HG02571 (cell line): ENCODE data around the gene CHKA.

Source experiments
- ATAC-seq: cut with Tn5 transposase; IDR thresholded peaks from one replicate; pipeline ENCODE4 v1.9.1; 2021; ENCODE audit warnings: mild to moderate bottlenecking, moderate library complexity; ENCODE audit not compliant: unreplicated experiment

The CHKA gene

DNA sequence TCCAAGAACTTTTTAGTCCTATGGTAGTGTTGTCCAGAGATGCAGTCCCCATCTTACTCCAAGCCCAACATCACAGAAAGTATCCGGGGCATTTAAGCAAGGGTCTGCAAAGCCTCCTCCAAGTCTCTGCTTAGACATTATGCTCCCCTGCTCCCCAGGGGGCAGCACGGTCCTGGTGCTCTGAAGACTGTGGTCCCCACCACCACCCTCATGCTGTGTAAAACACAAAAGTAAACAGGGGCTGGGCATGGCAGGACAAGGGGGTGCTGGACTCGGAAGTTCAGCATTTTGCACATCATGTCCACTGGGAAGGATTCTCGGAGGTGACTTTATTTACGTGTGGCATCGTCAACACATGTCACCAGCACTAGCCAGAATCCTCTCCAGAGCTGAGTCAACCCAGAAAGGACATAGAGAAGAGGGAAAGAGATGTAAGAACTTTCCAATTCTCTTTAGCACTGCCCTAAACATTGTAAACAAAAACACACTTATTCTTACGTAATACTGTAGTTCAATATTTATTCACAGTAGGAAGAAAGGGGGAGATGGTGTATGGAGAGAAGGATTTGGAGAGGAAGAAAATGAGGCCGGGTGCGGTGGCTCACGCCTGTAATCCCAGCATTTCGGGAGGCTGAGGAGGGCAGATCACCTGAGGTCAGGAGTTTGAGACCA lies 44.7 kb downstream of the CHKA start:
- no peak for ATAC-seq

DNA sequence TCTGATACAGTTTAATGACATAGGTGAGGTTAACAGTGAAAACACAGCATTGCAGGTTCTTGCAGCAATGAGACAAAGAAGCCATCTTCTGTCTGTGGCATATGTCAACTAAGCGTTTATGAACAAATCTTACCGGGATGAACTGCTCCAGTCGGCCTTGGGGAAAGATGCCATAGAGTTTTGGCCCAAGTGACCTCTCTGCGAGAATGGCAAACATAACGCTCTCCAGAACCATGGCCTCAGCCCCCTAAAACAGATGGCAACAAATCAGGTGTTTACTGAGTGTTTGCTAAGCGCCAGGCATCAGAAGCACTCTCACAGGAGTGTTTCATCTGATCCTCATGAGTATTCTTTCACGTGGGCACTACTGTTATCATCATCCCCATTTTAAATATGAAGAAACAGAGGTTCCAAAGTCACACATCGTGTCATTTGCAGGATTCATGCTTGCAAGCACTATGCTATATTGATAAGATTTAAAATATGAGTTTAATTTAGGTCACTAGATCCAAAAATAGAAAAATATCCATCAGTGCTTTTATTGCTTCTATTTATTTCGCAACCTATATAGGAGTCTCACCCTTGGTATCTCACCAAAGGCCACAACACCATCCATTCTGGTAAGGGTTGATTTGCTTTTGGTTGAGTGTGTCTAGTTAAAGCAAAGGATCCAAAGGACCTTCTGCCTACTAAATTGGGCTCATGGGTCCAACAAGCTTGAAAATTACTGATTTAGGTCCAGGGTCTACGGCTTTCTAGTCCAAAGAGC lies 46.4 kb downstream of the CHKA start:
- ATAC-seq = no peak

DNA sequence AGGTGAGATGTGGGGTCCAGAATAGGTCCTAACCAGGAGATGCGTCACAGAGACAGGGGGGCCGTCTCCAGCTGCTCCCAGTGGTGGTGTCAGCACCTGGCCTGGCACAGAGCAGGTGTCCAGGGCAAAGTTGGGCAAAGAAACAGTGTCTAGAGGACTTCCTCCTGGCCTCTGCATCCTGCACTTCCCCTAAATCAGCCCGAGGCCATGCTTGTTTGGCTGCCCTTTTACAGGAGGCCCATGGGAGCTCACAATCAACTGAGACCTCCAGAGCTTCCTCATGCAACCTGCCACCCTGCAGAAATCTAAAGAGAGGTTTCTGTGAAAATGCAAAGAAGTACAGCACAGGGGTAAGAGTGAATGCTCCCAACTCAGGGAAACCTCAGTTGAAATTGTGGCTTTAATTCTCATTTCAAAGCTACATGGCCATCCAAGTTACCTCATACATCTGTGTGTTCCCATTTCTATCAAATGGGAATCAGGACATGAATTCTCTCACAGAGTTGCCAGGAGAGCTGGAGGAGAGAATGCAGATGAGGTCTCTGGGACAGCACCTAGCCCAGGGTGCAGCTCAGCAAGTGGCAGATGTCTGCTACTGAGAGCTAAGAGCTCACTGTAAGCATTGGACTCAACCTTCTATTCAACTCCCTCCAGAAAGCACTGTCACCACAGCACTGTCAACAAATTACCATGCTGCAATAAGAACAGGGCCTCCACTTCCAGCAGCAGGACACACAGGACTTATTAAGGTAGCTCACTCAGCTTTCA lies 49.7 kb downstream of the CHKA start:
- ATAC-seq = no peak

DNA sequence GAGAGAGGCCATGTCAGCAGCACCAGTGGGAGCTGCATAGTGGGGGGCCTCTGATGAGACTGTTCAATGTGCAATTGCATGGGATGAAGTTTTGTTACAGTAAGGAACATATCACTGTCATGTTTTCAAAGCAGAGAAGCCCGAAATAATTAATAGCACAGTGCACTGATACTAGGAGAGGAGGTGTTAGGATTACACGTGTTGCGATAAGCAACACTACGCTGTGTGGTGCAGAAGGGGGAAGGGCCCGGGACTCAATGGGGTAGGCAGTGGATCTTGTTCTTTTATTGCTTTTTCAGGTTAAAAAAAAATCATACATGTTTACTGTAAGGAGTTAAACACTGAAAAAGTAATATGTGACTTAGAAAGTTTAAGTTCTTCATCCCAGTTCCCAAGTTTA lies 53.2 kb downstream of the CHKA start:
- no peak for ATAC-seq

DNA sequence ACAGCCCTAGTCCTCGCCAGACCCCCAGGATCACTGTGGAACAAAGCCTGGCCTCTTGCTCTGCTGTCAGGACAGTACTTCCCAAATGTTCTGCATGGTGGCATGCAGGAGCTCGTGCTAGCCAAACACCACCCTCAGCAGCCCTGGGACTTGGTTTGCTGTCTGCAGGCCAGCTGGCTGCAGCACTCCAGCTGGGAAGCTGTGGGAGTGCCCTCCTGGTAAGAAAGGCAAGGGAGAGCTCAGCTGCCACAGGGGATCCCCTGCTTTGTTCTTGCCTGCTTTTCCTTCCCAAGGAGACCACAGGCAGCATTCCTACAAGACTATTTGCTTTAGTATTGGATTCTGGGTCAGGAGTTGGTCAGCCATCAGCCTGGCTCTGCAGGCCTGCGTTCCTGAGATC lies 54.4 kb downstream of the CHKA start:
- no peak for ATAC-seq

DNA sequence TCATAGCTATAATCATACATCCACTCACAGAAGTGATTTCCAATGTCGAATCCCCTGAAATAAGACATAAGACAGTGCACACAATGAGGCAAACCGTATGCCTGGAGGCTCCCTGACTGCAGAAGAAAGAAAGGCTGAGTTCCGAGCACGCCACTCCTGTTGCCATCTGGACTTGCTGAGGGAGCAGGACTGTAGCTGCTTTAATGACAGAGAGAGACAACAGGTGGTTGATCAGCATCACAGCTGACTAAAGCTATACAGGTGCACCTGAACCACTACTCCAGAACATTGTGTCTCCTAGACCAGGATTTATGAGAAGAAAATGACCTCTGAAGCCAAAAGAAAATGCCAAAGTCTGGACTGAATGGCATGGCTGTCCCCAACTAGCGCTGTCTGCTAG lies 55.3 kb downstream of the CHKA start:
- no peak for ATAC-seq

DNA sequence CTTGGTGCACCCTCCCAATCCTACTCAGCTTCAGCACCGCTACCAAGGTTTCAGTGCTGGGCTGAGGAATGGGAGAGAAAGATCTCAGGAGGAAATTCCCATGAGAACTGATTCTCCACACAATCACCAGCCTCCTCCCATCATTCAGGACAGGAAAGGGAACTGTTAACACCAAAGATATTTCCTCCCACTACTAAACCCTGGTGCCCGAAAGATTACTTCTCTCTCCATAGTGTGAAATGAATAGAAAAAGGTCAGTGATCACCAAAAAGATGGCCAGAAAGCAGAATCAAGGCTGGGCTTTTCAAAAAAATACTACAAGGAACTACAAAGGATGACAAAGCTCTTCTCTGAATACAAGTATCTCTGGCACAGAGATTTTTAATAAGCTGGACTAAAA lies 56.3 kb downstream of the CHKA start:
- no peak for ATAC-seq

DNA sequence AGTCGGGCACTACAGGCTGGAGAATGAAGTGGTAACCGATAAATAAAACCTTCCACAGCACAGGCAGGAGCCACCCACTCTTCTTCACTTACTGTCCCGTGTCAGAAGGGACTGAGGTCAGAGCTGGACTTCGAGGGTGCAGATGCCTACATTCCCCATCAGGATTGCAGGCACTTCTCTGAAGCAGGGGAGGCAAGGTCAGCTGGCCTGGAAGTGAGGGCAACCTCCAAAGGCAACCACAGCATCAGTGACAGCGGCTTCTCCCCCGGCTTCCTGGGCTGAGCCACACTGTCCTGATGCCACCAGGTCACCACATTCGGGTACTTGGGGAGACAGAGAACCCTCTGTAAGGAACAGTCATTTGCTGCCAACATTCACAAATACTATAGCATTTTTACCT lies 59.7 kb downstream of the CHKA start:
- no peak for ATAC-seq

DNA sequence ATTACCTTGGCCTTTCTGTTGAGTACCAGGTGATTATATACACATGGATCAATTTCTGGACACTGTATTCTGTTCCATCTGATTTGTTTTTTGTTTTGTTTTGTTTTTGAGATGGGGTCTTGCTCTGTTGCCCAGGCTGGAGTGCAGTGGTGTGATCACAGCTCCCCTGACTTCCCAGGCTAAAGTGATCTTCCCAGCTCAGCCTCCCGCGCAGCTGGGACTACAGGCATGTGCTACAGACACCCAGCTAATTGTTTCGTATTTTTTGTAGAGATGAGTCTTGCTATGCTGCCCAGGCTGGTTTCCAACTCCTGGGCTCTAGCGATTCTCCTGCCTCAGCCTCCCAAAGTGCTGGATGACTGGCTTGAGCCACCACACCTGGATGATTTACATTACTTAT lies 63.4 kb downstream of the CHKA start:
- ATAC-seq = no peak

DNA sequence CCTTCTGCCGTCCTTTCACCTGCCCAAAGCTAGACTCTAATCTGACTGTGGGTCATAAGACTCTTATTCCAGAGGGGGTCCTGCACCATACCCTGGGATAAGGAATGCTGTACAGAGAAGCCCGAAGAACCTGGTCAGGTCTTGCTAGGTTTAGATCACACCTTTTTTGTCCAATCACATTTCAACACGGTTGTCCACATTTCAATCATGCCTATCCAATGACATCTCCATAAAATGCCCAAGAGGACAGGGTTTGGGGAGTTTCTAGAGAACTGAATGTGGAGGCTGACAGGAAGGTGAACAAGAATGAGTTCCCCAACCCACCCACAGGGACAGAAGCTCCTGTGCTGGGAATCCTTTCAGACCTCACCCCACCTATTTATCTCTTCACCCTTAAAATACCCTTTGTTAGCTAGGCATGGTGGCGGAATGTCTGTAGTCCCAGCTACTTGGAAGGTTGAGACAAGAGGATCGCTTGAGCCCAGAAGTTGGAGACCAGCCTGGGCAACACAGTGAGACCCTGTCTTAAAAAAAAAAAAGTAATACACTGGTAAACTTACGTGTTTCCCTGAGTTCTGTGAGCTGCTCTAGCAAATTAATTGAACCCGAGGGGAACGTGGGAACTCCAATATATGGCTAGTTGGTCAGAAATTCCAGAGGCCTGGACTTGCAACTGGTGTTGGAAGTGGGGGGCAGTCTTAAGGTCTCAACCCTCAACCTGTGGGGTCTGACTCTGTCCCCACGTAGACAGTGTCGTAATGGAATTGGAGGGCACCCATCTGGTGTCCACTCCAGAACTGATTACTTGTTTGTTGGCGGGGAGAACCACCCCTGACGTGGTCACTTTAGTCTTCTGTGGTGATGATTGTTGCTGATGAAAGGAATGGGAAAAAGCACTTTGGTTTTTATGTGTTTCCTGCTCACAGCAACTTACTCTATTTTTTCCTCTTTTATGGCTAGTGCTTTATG lies 64.6 kb downstream of the CHKA start:
- ATAC-seq = no peak

DNA sequence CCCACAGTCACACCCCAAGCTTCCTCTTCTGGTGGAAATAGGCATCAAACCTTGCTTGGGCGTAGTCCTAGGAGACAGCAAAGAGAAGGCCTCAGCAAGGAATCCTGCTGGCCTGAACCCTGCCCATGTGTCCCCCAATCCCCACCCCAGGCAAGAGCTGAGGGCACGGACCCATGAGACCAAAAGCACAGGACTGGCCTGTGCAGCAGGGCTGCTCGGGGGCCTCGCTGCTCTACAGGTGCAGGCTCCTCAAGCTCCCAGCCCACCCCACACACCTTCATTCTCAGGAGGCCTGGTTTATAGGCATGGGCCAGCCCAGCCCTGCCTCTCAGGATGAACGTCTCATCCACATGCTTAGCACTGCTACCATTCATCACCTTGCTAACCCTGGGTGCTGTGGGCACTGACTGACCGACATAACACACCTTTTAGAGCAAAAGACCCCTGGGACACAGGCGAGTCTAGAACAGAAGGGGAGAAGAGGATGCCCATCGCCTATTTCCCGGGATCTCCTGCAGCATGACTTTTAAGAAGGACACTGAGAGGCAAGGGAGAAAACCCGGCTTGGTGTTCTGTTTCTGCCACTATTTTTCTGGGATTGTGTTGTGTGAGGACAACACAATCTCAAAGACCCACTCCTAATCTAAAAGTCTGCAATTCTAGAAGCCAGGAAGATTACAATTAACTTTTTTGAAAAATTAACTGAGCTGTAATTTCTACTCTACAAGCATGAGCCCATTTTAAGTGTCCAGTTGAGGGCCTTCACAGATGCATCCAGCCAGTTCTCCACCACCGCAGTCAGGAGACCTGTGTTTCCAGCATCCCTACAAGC lies 67.0 kb downstream of the CHKA start:
- ATAC-seq = no peak

DNA sequence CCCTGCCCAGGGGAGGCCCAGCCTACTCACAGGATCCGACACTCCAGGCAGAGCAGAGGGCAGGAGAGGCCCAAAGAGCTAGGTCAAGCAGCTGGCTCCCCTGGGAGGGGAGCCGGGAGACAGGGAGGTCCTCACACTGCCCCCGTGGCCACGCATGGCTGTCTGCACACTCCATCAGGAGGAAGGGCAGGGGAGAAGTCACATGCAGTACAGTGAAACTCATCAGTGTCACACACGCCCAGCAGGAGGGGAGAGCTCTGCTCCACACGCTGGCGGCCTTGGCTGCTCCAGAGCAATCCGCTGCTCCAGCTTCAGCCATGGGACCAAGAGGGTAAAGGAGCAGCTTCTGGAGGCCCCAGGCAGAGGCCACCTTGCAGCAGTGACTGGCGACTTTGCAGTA lies 68.1 kb downstream of the CHKA start:
- ATAC-seq = no peak

DNA sequence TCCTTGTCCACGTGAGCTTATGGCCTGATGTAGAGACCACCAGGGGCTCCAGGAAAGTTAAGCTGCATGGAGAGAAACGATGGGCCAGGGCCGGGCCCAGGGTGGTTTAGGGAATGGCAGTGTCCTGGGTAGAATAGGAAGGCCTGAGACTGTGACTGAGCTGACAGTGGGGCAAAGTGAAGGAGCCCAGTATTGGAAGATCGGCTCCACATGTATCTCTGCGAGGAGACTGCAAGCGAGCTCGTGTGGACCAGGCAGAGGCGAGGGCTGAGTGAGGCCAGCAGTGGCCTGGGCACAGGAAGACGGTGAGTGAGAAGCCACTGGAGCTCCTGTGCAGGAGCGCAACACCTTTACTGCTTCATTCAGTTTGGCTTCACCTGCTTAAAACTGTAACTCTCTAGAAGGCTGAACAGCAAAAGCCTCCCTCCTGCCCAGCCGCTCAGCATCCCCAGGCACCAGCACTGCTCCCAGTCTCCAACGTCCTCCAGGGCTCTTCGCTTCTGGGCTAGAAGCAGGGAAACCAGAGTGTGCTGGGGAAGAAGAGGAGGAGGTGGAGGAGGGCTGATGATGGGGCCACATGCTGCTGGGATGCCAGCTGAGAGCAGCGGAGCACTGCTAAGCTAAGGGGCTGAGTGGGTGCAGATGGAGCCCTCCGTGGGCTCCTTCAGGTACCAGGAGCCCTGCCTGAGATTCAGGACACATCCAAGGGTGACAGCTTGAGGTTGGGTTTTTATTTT lies 68.9 kb downstream of the CHKA start:
- ATAC-seq = no peak

DNA sequence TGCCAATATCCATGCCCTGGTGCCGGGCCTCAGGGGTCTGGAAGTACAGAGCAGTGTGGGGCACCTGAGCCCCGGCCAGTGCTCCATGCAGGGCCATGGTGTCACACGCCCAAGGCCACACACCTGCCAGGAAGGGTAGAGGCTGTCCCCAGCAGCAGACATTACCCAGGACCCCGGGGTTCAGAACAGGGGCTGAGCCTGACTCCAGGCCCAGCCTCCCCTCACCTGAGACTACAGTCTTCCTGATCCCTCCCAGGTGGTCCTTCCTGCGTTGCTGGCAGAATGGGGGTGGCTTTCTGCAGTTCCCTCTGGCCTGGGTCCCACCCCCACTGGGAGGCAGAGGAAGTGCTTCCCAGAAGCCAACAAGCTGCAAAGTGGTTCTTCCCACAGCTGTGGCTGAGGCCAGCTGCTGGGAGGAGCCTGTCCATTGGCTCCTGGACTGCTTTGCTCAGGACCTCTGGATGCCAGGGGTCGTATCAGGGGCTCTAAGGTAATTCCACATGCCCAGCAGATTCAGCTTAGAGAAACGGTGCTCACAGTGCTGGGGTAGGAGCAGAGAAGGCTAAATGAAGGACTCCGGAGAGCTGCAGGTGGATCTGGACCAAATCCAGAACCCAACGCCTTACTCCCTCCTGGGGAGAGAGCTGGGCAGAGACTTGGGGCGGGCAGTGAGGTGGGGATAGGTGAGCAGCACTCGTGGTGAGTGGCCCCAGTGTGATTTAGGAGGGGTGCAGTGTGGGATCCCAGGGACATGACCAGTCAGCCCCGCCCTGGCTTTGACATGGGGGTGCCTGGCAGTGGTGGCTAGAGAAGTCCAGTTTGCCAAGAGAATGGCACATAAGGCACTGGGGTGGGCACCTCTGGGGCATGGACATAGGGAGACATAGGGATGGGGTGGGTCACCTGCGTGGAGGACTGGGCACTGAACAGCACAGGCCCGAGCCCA lies 69.7 kb downstream of the CHKA start:
- ATAC-seq = no peak

DNA sequence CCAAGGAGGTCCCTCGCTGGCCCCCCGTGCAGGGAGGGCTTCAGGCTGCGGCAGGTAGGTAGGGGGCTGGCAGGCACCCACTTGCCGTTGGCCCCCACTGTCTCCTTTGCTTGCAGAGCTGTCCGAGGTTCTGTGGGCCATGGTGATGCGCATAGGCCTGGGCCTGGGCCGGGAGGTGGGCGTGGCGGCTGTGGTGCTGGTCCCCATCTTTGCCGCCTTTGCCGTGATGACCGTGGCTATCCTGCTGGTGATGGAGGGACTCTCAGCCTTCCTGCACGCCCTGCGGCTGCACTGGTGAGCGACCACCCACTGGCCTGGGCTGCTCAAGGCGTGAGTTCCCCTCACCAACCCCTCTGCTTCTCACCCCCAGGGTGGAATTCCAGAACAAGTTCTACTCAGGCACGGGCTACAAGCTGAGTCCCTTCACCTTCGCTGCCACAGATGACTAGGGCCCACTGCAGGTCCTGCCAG lies 70.8 kb downstream of the CHKA start:
- no peak for ATAC-seq

DNA sequence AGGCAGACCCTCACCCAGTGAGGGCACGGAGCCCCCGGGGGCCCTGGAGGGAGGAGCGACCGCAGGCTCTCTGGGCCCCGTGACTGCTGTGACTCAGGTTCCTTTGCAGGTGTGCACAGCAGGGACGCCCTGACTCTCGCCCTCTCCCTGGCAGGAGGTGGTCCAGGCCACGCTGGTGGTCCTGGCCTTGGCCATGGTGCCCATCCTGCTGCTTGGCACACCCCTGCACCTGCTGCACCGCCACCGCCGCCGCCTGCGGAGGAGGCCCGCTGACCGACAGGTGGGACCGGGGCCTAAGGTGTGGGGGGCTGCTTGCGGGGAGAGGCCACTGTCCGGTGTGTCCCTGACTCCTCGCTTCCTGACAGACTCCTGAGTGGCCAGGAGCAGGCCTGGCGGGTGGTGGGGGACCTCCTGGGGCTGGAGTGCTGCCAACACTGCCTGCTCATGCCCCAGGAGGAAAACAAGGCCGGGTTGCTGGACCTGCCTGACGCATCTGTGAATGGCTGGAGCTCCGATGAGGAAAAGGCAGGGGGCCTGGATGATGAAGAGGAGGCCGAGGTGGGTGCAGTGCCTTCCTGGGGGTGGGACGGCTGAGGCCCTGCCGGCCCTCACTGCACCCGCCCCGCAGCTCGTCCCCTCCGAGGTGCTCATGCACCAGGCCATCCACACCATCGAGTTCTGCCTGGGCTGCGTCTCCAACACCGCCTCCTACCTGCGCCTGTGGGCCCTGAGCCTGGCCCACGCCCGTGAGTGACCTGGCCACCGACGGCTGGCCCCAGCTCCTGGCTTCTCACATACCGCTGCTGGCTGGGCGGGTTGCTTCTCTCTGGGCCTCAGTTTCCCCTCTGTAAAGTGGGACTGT lies 71.4 kb downstream of the CHKA start:
- ATAC-seq = no peak
